Neural cell (in vitro differentiated cells): ENCODE results near the gene CNIH3. TPM values are rescaled to one million over a fixed set of nuclear protein-coding genes. Genes with fewer than 3 reads are reported as not detected.

Source experiments
- H2AFZ ChIP-seq: fragments of 200-600, 300-800 bp; sonication (generic), shearing (Covaris generic); 2 replicates; pipeline ENCODE4 v1.6.0; 2014; ENCODE audit warnings: low read depth, mild to moderate bottlenecking, antibody characterized with exemption, low read length, moderate library complexity
- H3F3A ChIP-seq: fragments of 200-600 bp; shearing (Covaris generic); 2 replicates; pipeline ENCODE4 v1.6.1; 2016; ENCODE audit warnings: mild to moderate bottlenecking, moderate library complexity, mixed read lengths, antibody characterized with exemption, low read length; ENCODE audit not compliant: insufficient read depth, poor library complexity, severe bottlenecking
- H3K27ac ChIP-seq: fragments of 200-600, 300-800 bp; sonication (generic), shearing (Covaris generic); 2 replicates; pipeline ENCODE4 v1.5.1; 2014; ENCODE audit warnings: mild to moderate bottlenecking, low read length, moderate library complexity
- H3K27me3 ChIP-seq: fragments of 300-800, 200-600 bp; sonication (generic), shearing (Covaris generic); 2 replicates; pipeline ENCODE4 v1.6.0; 2014; ENCODE audit warnings: mild to moderate bottlenecking, low read depth, low read length, moderate library complexity; ENCODE audit not compliant: insufficient read depth
- H3K36me3 ChIP-seq: fragments of 300-800, 200-600 bp; sonication (generic), shearing (Covaris generic); 2 replicates; pipeline ENCODE4 v1.5.1; 2014; ENCODE audit warnings: mild to moderate bottlenecking, antibody characterized with exemption, low read length, moderate library complexity; ENCODE audit not compliant: insufficient read depth
- H3K4me2 ChIP-seq: fragments of 300-800, 200-600 bp; sonication (generic), shearing (Covaris generic); 2 replicates; pipeline ENCODE4 v1.6.0; 2014; ENCODE audit warnings: mild to moderate bottlenecking, low read length
- H3K4me3 ChIP-seq: fragments of 300-800, 200-600 bp; sonication (generic), shearing (Covaris generic); 2 replicates; pipeline ENCODE4 v1.5.1; 2014; ENCODE audit warnings: mild to moderate bottlenecking, low read length, moderate library complexity
- H3K79me2 ChIP-seq: fragments of 200-600 bp; shearing (Covaris generic); replicated peaks from 2 replicates; pipeline ENCODE4 v1.6.0; 2014; ENCODE audit warnings: mild to moderate bottlenecking, low read length, moderate library complexity; ENCODE audit not compliant: insufficient read depth
- H3K9ac ChIP-seq: fragments of 300-800, 200-600 bp; sonication (generic), shearing (Covaris generic); 2 replicates; pipeline ENCODE4 v1.6.1; 2016; ENCODE audit warnings: mild to moderate bottlenecking, low read length, mixed read lengths
- H3K9me2 ChIP-seq: fragments of 200-600 bp; shearing (Covaris generic); 2 replicates; pipeline ENCODE4 v1.6.1; 2016; ENCODE audit warnings: mild to moderate bottlenecking, low read length, mixed read lengths; ENCODE audit not compliant: insufficient read depth
- H3K9me3 ChIP-seq: fragments of 200-600, 300-800 bp; sonication (generic), shearing (Covaris generic); 2 replicates; pipeline ENCODE4 v1.6.1; 2016; ENCODE audit warnings: mild to moderate bottlenecking, mixed run types, low read length, moderate library complexity, mixed read lengths
- H4K20me1 ChIP-seq: fragments of 200-600 bp; shearing (Covaris generic); 2 replicates; pipeline ENCODE4 v1.6.1; 2016; ENCODE audit warnings: mild to moderate bottlenecking, mixed run types; ENCODE audit not compliant: insufficient read depth
- EP300 ChIP-seq: fragments of 450-650 bp; conservative IDR thresholded peaks from 2 replicates; pipeline ENCODE4 v1.6.1; 2014; ENCODE audit warnings: antibody characterized with exemption, mild to moderate bottlenecking, moderate library complexity; ENCODE audit not compliant: poor library complexity, severe bottlenecking
- EZH2 ChIP-seq: fragments of 200-600, 300-800 bp; shearing (Covaris generic), sonication (generic); IDR thresholded peaks from 2 replicates; pipeline ENCODE4 v1.6.1; 2014; ENCODE audit warnings: antibody characterized with exemption, low read length, borderline replicate concordance, mild to moderate bottlenecking; ENCODE audit not compliant: insufficient read depth, poor library complexity, severe bottlenecking
- MXI1 ChIP-seq: fragments of 450-650 bp; conservative IDR thresholded peaks from 2 replicates; pipeline ENCODE4 v1.6.1; 2014; ENCODE audit warnings: antibody characterized with exemption, mild to moderate bottlenecking; ENCODE audit not compliant: poor library complexity, severe bottlenecking
- POLR2AphosphoS5 ChIP-seq: IDR thresholded peaks from 2 replicates; pipeline ENCODE4 v1.6.1; 2012
- RAD21 ChIP-seq: fragments of 450-650 bp; conservative IDR thresholded peaks from 2 replicates; pipeline ENCODE4 v1.6.1; 2014; ENCODE audit warnings: antibody characterized with exemption, mild to moderate bottlenecking, moderate library complexity
- REST ChIP-seq: IDR thresholded peaks from 2 replicates; pipeline ENCODE4 v1.6.1; 2012; ENCODE audit warnings: borderline replicate concordance
- SMC3 ChIP-seq: fragments of 450-650 bp; conservative IDR thresholded peaks from 2 replicates; pipeline ENCODE4 v1.6.1; 2014; ENCODE audit warnings: antibody characterized with exemption, mild to moderate bottlenecking, moderate library complexity; ENCODE audit not compliant: poor library complexity
- TAF1 ChIP-seq: IDR thresholded peaks from 2 replicates; pipeline ENCODE4 v1.6.1; 2012; ENCODE audit warnings: low read depth
- polyA plus RNA-seq: library from polyadenylated mRNA; depleted of rRNA; stranded (reverse); fragments of >200 nt; gene quantifications from 2 replicates; pipeline ENCODE4 v1.2.3, GENCODE V29; 2014
- TF ChIP-seq, protein P1 (sequence below): fragments of 450-650 bp; IDR thresholded peaks from 2 replicates; pipeline ENCODE4 v1.5.1; 2014; ENCODE audit warnings: antibody characterized with exemption, mild to moderate bottlenecking, moderate library complexity; ENCODE audit not compliant: poor library complexity, severe bottlenecking

CNIH3 gene
- polyA plus RNA-seq, 1 donor from 2014 or later, result 9.3 TPM

DNA sequence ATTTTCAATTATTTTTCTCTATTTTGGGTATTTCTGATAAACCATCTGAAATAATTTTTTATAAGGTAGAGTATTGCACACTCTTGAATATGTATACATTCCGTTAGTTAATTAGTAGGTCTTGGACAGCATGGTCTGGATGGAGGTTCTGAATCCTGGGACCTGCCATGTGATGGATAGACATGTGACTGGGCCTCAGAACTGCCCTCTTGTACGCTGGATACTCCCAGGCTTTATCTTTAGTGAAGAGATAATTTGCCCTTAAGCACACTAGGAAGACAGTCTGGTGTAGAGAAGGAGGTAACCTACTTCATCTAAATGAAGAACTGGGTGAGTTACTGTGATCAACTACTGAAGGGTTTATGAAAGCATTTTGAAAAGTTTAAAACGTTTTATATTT lies 48.9 kb downstream of the CNIH3 start:
- Histone ChIP-seq H3F3A (no peaks in the 10 kb centered on the region), H3K9ac (no peak overlapping the region), H3K4me2 (no peak overlapping the region), H3K27ac (no peak overlapping the region), H4K20me1 (no peaks in the 10 kb centered on the region), H3K79me2 (no peaks in the 10 kb centered on the region), H3K27me3 (no peaks in the 10 kb centered on the region), H3K4me3 (no peak overlapping the region), H3K9me2 (no peaks in the 10 kb centered on the region), H3K36me3 (no peaks in the 10 kb centered on the region), H2AFZ (no peak overlapping the region), H3K9me3 (no peaks in the 10 kb centered on the region)
- no peak for TF ChIP-seq MXI1
- no peak for TF ChIP-seq TAF1

GRCh38 chr1:224666078-224666477 lies 50.0 kb downstream of the CNIH3 start:
- no peak overlapping the region for H3K27ac ChIP-seq
- H3K79me2 ChIP-seq, result no peaks in the 10 kb centered on the region
- no peaks in the 10 kb centered on the region for H3K9me2 ChIP-seq
- H3F3A ChIP-seq, result no peaks in the 10 kb centered on the region
- no peak overlapping the region for H3K4me2 ChIP-seq
- no peak overlapping the region for H2AFZ ChIP-seq
- H3K9ac ChIP-seq, result no peak overlapping the region
- no peaks in the 10 kb centered on the region for H3K27me3 ChIP-seq
- no peak overlapping the region for H3K4me3 ChIP-seq
- H4K20me1 ChIP-seq, result no peaks in the 10 kb centered on the region
- TF ChIP-seq SMC3, result no peak
- no peak for TF ChIP-seq REST
- TF ChIP-seq TAF1, result no peak
- TF ChIP-seq EZH2, result no peak
- TF ChIP-seq POLR2AphosphoS5, result no peak
- no peak for TF ChIP-seq EP300
- TF ChIP-seq MXI1, result no peak
- no peak for TF ChIP-seq RAD21
- TF ChIP-seq, protein P1, sequence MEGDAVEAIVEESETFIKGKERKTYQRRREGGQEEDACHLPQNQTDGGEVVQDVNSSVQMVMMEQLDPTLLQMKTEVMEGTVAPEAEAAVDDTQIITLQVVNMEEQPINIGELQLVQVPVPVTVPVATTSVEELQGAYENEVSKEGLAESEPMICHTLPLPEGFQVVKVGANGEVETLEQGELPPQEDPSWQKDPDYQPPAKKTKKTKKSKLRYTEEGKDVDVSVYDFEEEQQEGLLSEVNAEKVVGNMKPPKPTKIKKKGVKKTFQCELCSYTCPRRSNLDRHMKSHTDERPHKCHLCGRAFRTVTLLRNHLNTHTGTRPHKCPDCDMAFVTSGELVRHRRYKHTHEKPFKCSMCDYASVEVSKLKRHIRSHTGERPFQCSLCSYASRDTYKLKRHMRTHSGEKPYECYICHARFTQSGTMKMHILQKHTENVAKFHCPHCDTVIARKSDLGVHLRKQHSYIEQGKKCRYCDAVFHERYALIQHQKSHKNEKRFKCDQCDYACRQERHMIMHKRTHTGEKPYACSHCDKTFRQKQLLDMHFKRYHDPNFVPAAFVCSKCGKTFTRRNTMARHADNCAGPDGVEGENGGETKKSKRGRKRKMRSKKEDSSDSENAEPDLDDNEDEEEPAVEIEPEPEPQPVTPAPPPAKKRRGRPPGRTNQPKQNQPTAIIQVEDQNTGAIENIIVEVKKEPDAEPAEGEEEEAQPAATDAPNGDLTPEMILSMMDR, result no peak
- H3K9me3 ChIP-seq, result no peaks in the 10 kb centered on the region
- no peaks in the 10 kb centered on the region for H3K36me3 ChIP-seq

DNA sequence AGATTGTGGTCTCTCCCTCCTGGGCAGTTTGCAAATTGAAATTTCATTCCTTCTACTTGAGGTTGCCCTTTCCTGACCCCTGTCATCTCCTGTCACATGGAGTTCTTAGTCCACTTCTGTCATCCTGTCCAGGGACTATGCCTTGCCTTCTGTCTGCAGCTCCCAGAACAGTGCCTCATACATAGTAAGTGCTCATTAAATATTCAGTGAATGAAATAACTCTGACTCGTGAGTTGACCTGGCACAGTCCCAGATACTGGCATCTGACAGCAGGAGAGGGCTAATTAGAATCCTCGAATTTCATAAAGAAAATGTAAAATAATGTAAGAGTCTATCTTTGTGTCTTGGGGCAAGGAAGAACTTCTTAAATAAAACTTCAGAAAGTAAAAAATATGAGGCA lies 50.8 kb downstream of the CNIH3 start:
- Histone ChIP-seq H3K79me2 (no peaks in the 10 kb centered on the region), H3K27me3 (no peaks in the 10 kb centered on the region), H2AFZ (no peak overlapping the region), H3K27ac (no peak overlapping the region), H3K36me3 (no peaks in the 10 kb centered on the region), H3K4me3 (no peak overlapping the region), H3K4me2 (no peak overlapping the region), H4K20me1 (no peaks in the 10 kb centered on the region), H3K9ac (no peak overlapping the region), H3F3A (no peaks in the 10 kb centered on the region), H3K9me2 (no peaks in the 10 kb centered on the region), H3K9me3 (no peaks in the 10 kb centered on the region)
- no peak for TF ChIP-seq SMC3
- TF ChIP-seq POLR2AphosphoS5, result no peak
- TF ChIP-seq TAF1, result no peak
- no peak for TF ChIP-seq RAD21
- TF ChIP-seq MXI1, result no peak
- TF ChIP-seq REST, result no peak
- TF ChIP-seq, protein P1, result no peak
- no peak for TF ChIP-seq EZH2
- TF ChIP-seq EP300, result no peak
